NB4 (cell line): ENCODE data around the gene AMELX.

Experiments
- CTCF ChIP-seq: IDR thresholded peaks from one replicate; pipeline ENCODE4 v1.5.1; 2012; ENCODE audit warnings: low read depth, low read length
- POLR2A ChIP-seq: IDR thresholded peaks from 2 replicates; pipeline ENCODE4 v1.6.1; 2011; ENCODE audit warnings: mild to moderate bottlenecking; ENCODE audit not compliant: insufficient read length; ENCODE audit errors: extremely low read depth
- TF ChIP-seq, protein P1 (sequence below): IDR thresholded peaks from 2 replicates; pipeline ENCODE4 v1.6.1; 2011; ENCODE audit warnings: low read depth, low read length

GRCh38 chrX:11298600-11298999 lies 5.4 kb downstream of the AMELX start:
- TF ChIP-seq, protein P1, sequence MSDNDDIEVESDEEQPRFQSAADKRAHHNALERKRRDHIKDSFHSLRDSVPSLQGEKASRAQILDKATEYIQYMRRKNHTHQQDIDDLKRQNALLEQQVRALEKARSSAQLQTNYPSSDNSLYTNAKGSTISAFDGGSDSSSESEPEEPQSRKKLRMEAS: no peak
- TF ChIP-seq POLR2A (no peak), CTCF (no peak)
